ENCODE data around the gene FOXL3. TPM values are rescaled to one million over a fixed set of nuclear protein-coding genes. Genes with fewer than 3 reads are reported as not detected.

Gene FOXL3
- total and polyA plus RNA-seq, 7 donors: not detected

DNA sequence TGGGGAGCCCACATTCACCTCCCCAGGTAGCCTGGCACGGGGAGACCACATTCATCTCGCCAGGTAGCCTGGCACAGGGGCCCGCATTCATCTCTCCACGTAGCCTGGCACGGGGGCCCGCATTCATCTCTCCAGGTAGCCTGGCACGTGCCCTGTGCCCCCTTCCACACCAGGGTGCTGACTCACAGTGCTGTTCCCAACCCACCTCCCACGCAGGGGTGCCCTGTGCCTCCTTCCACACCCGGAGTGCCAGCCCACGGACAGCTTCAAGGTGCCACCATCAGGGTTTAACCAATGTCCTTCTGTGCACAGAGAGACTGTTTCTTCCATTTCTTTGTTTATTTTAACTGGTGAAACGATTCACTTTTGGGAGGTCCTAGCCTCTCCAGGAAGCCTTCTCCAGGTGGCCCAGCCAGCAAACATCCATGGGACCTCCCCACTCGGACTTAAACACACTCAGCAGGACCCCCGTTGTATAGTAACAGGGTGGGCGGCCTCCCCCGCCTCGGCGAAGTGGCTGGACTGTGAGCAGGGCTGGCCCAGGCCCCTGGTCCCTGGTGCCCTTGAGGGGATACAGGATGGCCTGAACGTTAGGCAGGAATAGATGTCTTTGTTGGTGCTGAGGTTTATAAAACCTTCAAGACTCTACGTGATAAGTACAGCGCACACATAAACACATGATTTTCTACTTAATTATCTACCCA is 41.1 kb upstream of the FOXL3 start:
- no peak for TF ChIP-seq CTCF (IDR thresholded peaks at IDR 0.05)
- Histone ChIP-seq H3K4me1 (peaks cover 7% of the 10 kb centered on the region), H3K9me3 (no peaks in the 10 kb centered on the region), H3K36me3 (ENCODE audit: insufficient read depth in 1 of 2, low read depth in 1 of 2) (peaks cover 0 to 63% of the 10 kb centered on the region in 2 donors), H3K27me3 (ENCODE audit: insufficient read depth in 3 of 3, low read length in 2 of 3) (no peaks in the 10 kb centered on the region), H3K4me3 (no peak overlapping the region), H3K27ac (no peak overlapping the region)
- ATAC-seq: no peak
- DNase-seq: no peak
- intact Hi-C loops (cut with DNase I): no loop called here
- WGBS, 3 donors: 87 to 91% (median 91%) methylated on average over 20 of the region's 20 CpGs

GRCh38 chr7:249989-250388 is 40.0 kb upstream of the FOXL3 start:
- no peak for TF ChIP-seq CTCF (IDR thresholded peaks at IDR 0.05)
- Histone ChIP-seq H3K4me3 (no peak overlapping the region), H3K27ac (no peak overlapping the region), H3K27me3 (ENCODE audit: insufficient read depth in 3 of 3, low read length in 2 of 3) (no peaks in the 10 kb centered on the region), H3K4me1 (peaks cover 7% of the 10 kb centered on the region), H3K9me3 (no peaks in the 10 kb centered on the region), H3K36me3 (ENCODE audit: insufficient read depth in 1 of 2, low read depth in 1 of 2) (peaks cover 0 to 68% of the 10 kb centered on the region in 2 donors)
- intact Hi-C loops (cut with DNase I): no loop called here
- 87 to 88% (median 88%) methylated on average over 12 of the region's 12 CpGs for WGBS, 3 donors
- ATAC-seq (no peak), DNase-seq (no peak)

- H3K27me3 ChIP-seq (ENCODE audit: insufficient read depth in 3 of 3, low read length in 2 of 3): no peaks in the 10 kb centered on the region
- peaks cover 7% of the 10 kb centered on the region for H3K4me1 ChIP-seq
- intact Hi-C loops (cut with DNase I): no loop called here
- TF ChIP-seq CTCF (IDR thresholded peaks at IDR 0.05): no peak
- no peaks in the 10 kb centered on the region for H3K9me3 ChIP-seq
- no peak overlapping the region for H3K4me3 ChIP-seq
- no peak for ATAC-seq
- H3K36me3 ChIP-seq (ENCODE audit: insufficient read depth in 1 of 2, low read depth in 1 of 2): peaks cover 0 to 71% of the 10 kb centered on the region in 2 donors
- H3K27ac ChIP-seq: no peak overlapping the region
- DNase-seq: no peak
- WGBS, 3 donors: 90 to 94% (median 93%) methylated on average over 15 of the region's 15 CpGs
These were observed 39.4 kb upstream of the FOXL3 start for GRCh38 chr7:250523-250922.

DNA sequence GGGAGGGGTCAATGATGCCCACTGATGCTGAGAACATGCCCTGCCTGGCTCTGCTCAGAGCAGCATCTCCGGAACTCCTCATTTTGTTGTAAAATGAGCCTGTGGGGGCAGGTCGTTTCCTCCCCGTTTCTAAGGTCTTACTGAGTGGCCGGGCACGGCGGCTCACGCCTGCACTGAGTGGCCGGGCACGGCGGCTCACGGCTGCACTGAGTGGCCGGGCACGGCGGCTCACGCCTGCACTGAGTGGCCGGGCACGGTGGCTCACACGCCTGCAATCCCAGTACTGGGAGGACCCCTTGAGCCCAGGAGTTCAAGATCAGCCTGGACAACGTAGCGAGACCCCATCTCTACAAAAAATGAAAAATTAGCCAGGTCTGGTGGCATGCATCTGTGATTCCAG is 39.0 kb upstream of the FOXL3 start:
- 94 to 97% (median 96%) methylated on average over 20 of the region's 20 CpGs for WGBS, 3 donors
- Histone ChIP-seq H3K27me3 (ENCODE audit: insufficient read depth in 3 of 3, low read length in 2 of 3) (no peaks in the 10 kb centered on the region), H3K9me3 (no peaks in the 10 kb centered on the region), H3K4me3 (no peak overlapping the region), H3K27ac (no peak overlapping the region), H3K36me3 (ENCODE audit: insufficient read depth in 1 of 2, low read depth in 1 of 2) (peaks cover 0 to 76% of the 10 kb centered on the region in 2 donors), H3K4me1 (peaks cover 7% of the 10 kb centered on the region)
- TF ChIP-seq CTCF (IDR thresholded peaks at IDR 0.05): no peak
- no peak for ATAC-seq
- no peak for DNase-seq
- intact Hi-C loops (cut with DNase I): no loop called here

Measured in psoas muscle (tissue), 8 donors.